ENCODE data around the gene CLASP2.
"Not testable (repeated sequence)": the region's sequence is repeated elsewhere in the genome, so short reads cannot be mapped to it uniquely, and the experiment has no call there.

Gene CLASP2

DNA sequence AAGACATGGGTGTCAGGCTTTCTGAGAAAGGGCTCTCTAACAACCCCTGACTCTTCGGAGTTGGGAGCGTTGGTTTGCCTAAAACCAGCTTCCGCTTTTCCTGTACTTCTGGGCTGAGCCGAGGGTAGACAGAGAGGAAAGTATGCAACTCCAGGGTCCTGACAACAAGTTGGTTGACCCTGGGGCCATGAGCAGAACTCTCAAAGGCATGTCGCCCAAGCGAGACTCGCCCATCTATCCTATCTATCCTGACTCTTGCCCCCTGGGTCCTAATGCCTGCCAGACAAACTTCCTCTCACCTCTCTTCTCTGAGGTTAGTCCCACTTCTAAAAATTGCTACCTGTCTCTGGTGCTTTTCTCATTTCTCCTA lies 270.8 kb downstream of the CLASP2 start:
- not testable (repeated sequence) for DNase-seq
